H1 (cell line): ENCODE results near the gene SLC7A11. TPM values are rescaled to one million over a fixed set of nuclear protein-coding genes. Genes with fewer than 3 reads are reported as not detected.

ENCODE experiments used
- CTCF ChIA-PET: fragments of 300-600 bp; sonication (Branson Sonifier 250); formaldehyde crosslinking; loops from one replicate; lab custom pipeline; 2021; ENCODE audit not compliant: partially characterized antibody; lab: Charles Lee
- POLR2A ChIA-PET: fragments of 300-600 bp; sonication (Branson Sonifier 250); formaldehyde crosslinking; loops from one replicate; lab custom pipeline; 2021; ENCODE audit warnings: inconsistent platforms; ENCODE audit not compliant: partially characterized antibody; lab: Charles Lee
- DNase-seq, 2 experiments: peaks; one replicate each; pipeline versions ENCODE4 v3.0.0 to v3.0.0-alpha.2; 2010 to 2022; ENCODE audit warnings: low spot score in 2 of 2, low read depth in 1 of 2, mixed read lengths in 1 of 2
- FAIRE-seq: peaks from 2 replicates; lab custom pipeline; 2011; peaks lifted over from hg19 to GRCh38; lab: Jason Lieb, UNC
- H2AFZ ChIP-seq: 2 replicates; pipeline ENCODE4 v1.8.1; 2012; ENCODE audit warnings: low read length, inconsistent platforms
- H2AK5ac ChIP-seq: 2 replicates; pipeline ENCODE4 v1.6.1; 2013; ENCODE audit warnings: low read depth, low read length
- H2BK120ac ChIP-seq: replicated peaks from 2 replicates; pipeline ENCODE3; 2013; ENCODE audit warnings: low read depth, low read length, inconsistent platforms
- H2BK12ac ChIP-seq: 2 replicates; pipeline ENCODE4 v1.6.1; 2013; ENCODE audit warnings: low read depth, low read length
- H2BK15ac ChIP-seq: 2 replicates; pipeline ENCODE4 v1.6.1; 2013; ENCODE audit warnings: low read length
- H2BK20ac ChIP-seq: 2 replicates; pipeline ENCODE4 v1.6.1; 2013; ENCODE audit warnings: low read length
- H2BK5ac ChIP-seq: 2 replicates; pipeline ENCODE4 v1.6.1; 2013; ENCODE audit warnings: low read depth, low read length
- H3K14ac ChIP-seq: 2 replicates; pipeline ENCODE4 v1.6.1; 2013; ENCODE audit warnings: inconsistent platforms; ENCODE audit not compliant: insufficient read length
- H3K18ac ChIP-seq: 2 replicates; pipeline ENCODE4 v1.6.1; 2013; ENCODE audit warnings: low read length; ENCODE audit errors: extremely low read depth
- H3K23ac ChIP-seq: 2 replicates; pipeline ENCODE4 v1.6.1; 2013; ENCODE audit warnings: inconsistent platforms; ENCODE audit not compliant: insufficient read length
- H3K23me2 ChIP-seq: 2 replicates; pipeline ENCODE4 v1.6.1; 2013; ENCODE audit warnings: low read depth, low read length
- H3K27ac ChIP-seq: 2 replicates; pipeline ENCODE4 v1.6.1; 2011; ENCODE audit warnings: low read depth, low read length, inconsistent platforms
- H3K27me3 ChIP-seq, 4 experiments: replicated peaks in 1 of 4; 1 replicate in 1 of 4; 2 replicates in 3 of 4; pipeline versions ENCODE4 v1.6.1 to v1.8.1; 2011 to 2013; ENCODE audit warnings: low read length in 3 of 4, mild to moderate bottlenecking in 3 of 4, inconsistent platforms in 2 of 4, mixed read lengths in 2 of 4, moderate library complexity in 1 of 4; ENCODE audit not compliant: control insufficient read depth in 3 of 4, insufficient read depth in 3 of 4; ENCODE audit errors: extremely low read depth in 1 of 4
- H3K36me3 ChIP-seq, 4 experiments: 2 replicates each; pipeline versions ENCODE4 v1.6.1 to v1.8.1; 2011 to 2013; ENCODE audit warnings: mild to moderate bottlenecking in 4 of 4, low read length in 3 of 4, moderate library complexity in 2 of 4, control low read depth in 1 of 4, inconsistent platforms in 1 of 4; ENCODE audit not compliant: insufficient read depth in 4 of 4, control insufficient read depth in 2 of 4
- H3K4ac ChIP-seq: replicated peaks from 2 replicates; pipeline ENCODE3; 2013; ENCODE audit warnings: low read length, low read depth, mixed read lengths, inconsistent platforms; ENCODE audit not compliant: insufficient read length
- H3K4me1 ChIP-seq, 4 experiments: replicated peaks in 1 of 4; 1 replicate in 1 of 4; 2 replicates in 3 of 4; pipeline versions ENCODE4 v1.6.1 to v1.8.1; 2011 to 2013; ENCODE audit warnings: low read length in 3 of 4, inconsistent platforms in 2 of 4, mixed read lengths in 1 of 4; ENCODE audit not compliant: insufficient read depth in 4 of 4, control insufficient read depth in 3 of 4
- H3K4me2 ChIP-seq, 2 experiments: 2 replicates each; pipeline versions ENCODE4 v1.6.1 to v1.8.1; 2011 to 2013; ENCODE audit warnings: low read depth in 2 of 2, low read length in 2 of 2, control low read depth in 1 of 2, inconsistent platforms in 1 of 2, mild to moderate bottlenecking in 1 of 2; ENCODE audit not compliant: insufficient read depth in 1 of 2
- H3K4me3 ChIP-seq, 4 experiments: fragments of 200-600, 300-600 bp in 1 of 4; sonication (generic), shearing (Covaris generic), sonication (Bioruptor Twin) in 1 of 4; 2 replicates each; pipeline versions ENCODE4 v1.5.1 to v1.8.1; 2011 to 2016; ENCODE audit warnings: low read length in 4 of 4, low read depth in 3 of 4, control low read depth in 2 of 4, inconsistent platforms in 2 of 4, mild to moderate bottlenecking in 2 of 4, mixed read lengths in 1 of 4, moderate library complexity in 1 of 4; ENCODE audit not compliant: insufficient read depth in 2 of 4; ENCODE audit errors: extremely low read depth in 1 of 4
- H3K56ac ChIP-seq: replicated peaks from 2 replicates; pipeline ENCODE3; 2013; ENCODE audit warnings: low read depth, mild to moderate bottlenecking, mixed read lengths, low read length, inconsistent platforms; ENCODE audit not compliant: insufficient read length
- H3K79me1 ChIP-seq: 2 replicates; pipeline ENCODE4 v1.6.1; 2013; ENCODE audit warnings: low read depth, low read length, control low read depth
- H3K79me2 ChIP-seq, 2 experiments: 2 replicates each; pipeline versions ENCODE4 v1.6.1 to v1.8.1; 2012 to 2013; ENCODE audit warnings: low read length in 2 of 2, mild to moderate bottlenecking in 2 of 2, inconsistent platforms in 1 of 2; ENCODE audit not compliant: insufficient read depth in 2 of 2, control insufficient read depth in 1 of 2
- H3K9ac ChIP-seq, 4 experiments: replicated peaks in 1 of 4; 1 replicate in 1 of 4; 2 replicates in 3 of 4; pipeline versions ENCODE4 v1.6.1 to v1.8.1; 2011 to 2013; ENCODE audit warnings: low read depth in 3 of 4, low read length in 3 of 4, control low read depth in 2 of 4, mild to moderate bottlenecking in 2 of 4, moderate library complexity in 2 of 4, inconsistent platforms in 1 of 4; ENCODE audit errors: extremely low read depth in 1 of 4
- H3K9me3 ChIP-seq, 2 experiments: 2 replicates each; pipeline versions ENCODE4 v1.6.1 to v1.8.1; 2012 to 2013; ENCODE audit warnings: mild to moderate bottlenecking in 2 of 2, moderate library complexity in 2 of 2, control low read depth in 1 of 2, inconsistent platforms in 1 of 2, low read depth in 1 of 2, low read length in 1 of 2, mixed read lengths in 1 of 2; ENCODE audit not compliant: insufficient read depth in 2 of 2
- H4K20me1 ChIP-seq, 2 experiments: replicated peaks in 1 of 2; 2 replicates each; pipeline versions ENCODE3 to v1.8.1; 2011 to 2013; ENCODE audit warnings: inconsistent platforms in 2 of 2, low read length in 2 of 2, mild to moderate bottlenecking in 1 of 2; ENCODE audit not compliant: insufficient read depth in 2 of 2, control insufficient read depth in 1 of 2
- H4K5ac ChIP-seq: 2 replicates; pipeline ENCODE4 v1.6.1; 2013; ENCODE audit warnings: low read length, low read depth, mixed read lengths, inconsistent platforms; ENCODE audit not compliant: insufficient read length
- H4K8ac ChIP-seq: 2 replicates; pipeline ENCODE4 v1.8.0; 2013; ENCODE audit warnings: mild to moderate bottlenecking, moderate library complexity, low read length, inconsistent platforms; ENCODE audit not compliant: insufficient read depth; ENCODE audit errors: extremely low read depth
- H4K91ac ChIP-seq: replicated peaks from 2 replicates; pipeline ENCODE3; 2013; ENCODE audit warnings: low read length, mixed read lengths, inconsistent platforms; ENCODE audit not compliant: insufficient read length
- BACH1 ChIP-seq: IDR thresholded peaks from 2 replicates; pipeline ENCODE4 v1.6.1; 2012; ENCODE audit warnings: low read length, improper control_type of control experiment
- BRCA1 ChIP-seq: IDR thresholded peaks from 2 replicates; pipeline ENCODE4 v1.6.1; 2012; ENCODE audit warnings: low read depth, low read length, improper control_type of control experiment
- EP300 ChIP-seq, 2 experiments: IDR thresholded peaks; 1 replicate in 1 of 2; 2 replicates in 1 of 2; pipeline ENCODE4 v1.6.1; 2011 to 2012; ENCODE audit warnings: low read depth in 2 of 2, low read length in 2 of 2, mild to moderate bottlenecking in 2 of 2, borderline replicate concordance in 1 of 2, inconsistent platforms in 1 of 2, moderate library complexity in 1 of 2
- FOSL1 ChIP-seq: IDR thresholded peaks from 2 replicates; pipeline ENCODE4 v1.6.1; 2011; ENCODE audit warnings: mild to moderate bottlenecking, low read depth, low read length, moderate library complexity; ENCODE audit not compliant: insufficient read depth
- HDAC2 ChIP-seq, 2 experiments: fragments of 300-600 bp in 1 of 2; sonication (generic) in 1 of 2; IDR thresholded peaks; 2 replicates each; pipeline ENCODE4 v1.6.1; 2011 to 2012; ENCODE audit warnings: low read depth in 2 of 2, low read length in 2 of 2, mild to moderate bottlenecking in 2 of 2, moderate library complexity in 2 of 2, borderline replicate concordance in 1 of 2, inconsistent platforms in 1 of 2
- KDM1A ChIP-seq: fragments of 200-600, 300-600 bp; sonication (generic); IDR thresholded peaks from 2 replicates; pipeline ENCODE4 v1.7.1; 2016; ENCODE audit warnings: mild to moderate bottlenecking, low read length, borderline replicate concordance
- MAFK ChIP-seq: IDR thresholded peaks from 2 replicates; pipeline ENCODE4 v1.6.1; 2012; ENCODE audit warnings: low read depth, mild to moderate bottlenecking, improper control_type of control experiment, low read length
- SIX5 ChIP-seq: IDR thresholded peaks from 2 replicates; pipeline ENCODE4 v1.6.1; 2011; ENCODE audit warnings: mild to moderate bottlenecking, low read depth, low read length
- SP2 ChIP-seq: IDR thresholded peaks from 2 replicates; pipeline ENCODE4 v1.6.1; 2012; ENCODE audit warnings: mild to moderate bottlenecking, low read length, inconsistent platforms
- SUZ12 ChIP-seq: fragments of 200-600 bp; sonication (generic); IDR thresholded peaks from 2 replicates; pipeline ENCODE4 v1.6.1; 2012; ENCODE audit warnings: mild to moderate bottlenecking, inconsistent platforms, low read length, moderate library complexity, mixed read lengths
- ZNF274 ChIP-seq: IDR thresholded peaks from 2 replicates; pipeline ENCODE4 v1.7.0; 2012; ENCODE audit warnings: low read length, borderline replicate concordance; ENCODE audit errors: extremely low read depth
- WGBS, 2 experiments: shearing (Covaris generic) in 1 of 2; methylation state at CpG; one replicate each; pipeline versions ENCODE4 v1.1.6 to v1.1.7; 2013 to 2015; ENCODE audit warnings: low lambda C conversion rate in 2 of 2, mixed read lengths in 2 of 2, inconsistent platforms in 1 of 2, low coverage in 1 of 2, missing lambda C conversion rate in 1 of 2; ENCODE audit not compliant: insufficient replicate concordance in 2 of 2, insufficient coverage in 1 of 2, insufficient read length in 1 of 2; ENCODE audit errors: extremely low coverage in 1 of 2, missing lambda C conversion rate in 1 of 2; 5-methylcytosine and 5-hydroxymethylcytosine counted together
- polyA plus RNA-seq, 7 experiments: library from polyadenylated mRNA; depleted of rRNA in 3 of 7; stranded (reverse) in 5 of 7; unstranded in 2 of 7; fragments of >200 nt in 5 of 7; fragments of 200-250 nt in 2 of 7; gene quantifications; 1 replicate in 5 of 7; 2 replicates in 1 of 7; 4 replicates in 1 of 7; pipeline versions ENCODE4 v1.2.1 to v1.2.3, GENCODE V29; 2011 to 2013; ENCODE audit warnings: missing spikeins in 2 of 7, mixed read lengths in 2 of 7
- total RNA-seq: library from RNA; stranded (reverse); fragmentation: NEBNext Ultra II Directional; extraction: Animal tissue kit (Norgen Biotek cat#: 25700); gene quantifications from 2 replicates; pipeline ENCODE4 v1.2.1, GENCODE V29; 2021
- TF ChIP-seq, protein P1 (sequence below): IDR thresholded peaks from 2 replicates; pipeline ENCODE4 v1.6.1; 2011; ENCODE audit warnings: low read depth, mild to moderate bottlenecking, low read length; ENCODE audit not compliant: insufficient read depth

The SLC7A11 gene
- total and polyA plus RNA-seq, 2 of the 8 experiments (the other 6 are each of a cell fraction or from before 2014, with no cell fraction given), result 6.6 to 17.0 TPM

DNA sequence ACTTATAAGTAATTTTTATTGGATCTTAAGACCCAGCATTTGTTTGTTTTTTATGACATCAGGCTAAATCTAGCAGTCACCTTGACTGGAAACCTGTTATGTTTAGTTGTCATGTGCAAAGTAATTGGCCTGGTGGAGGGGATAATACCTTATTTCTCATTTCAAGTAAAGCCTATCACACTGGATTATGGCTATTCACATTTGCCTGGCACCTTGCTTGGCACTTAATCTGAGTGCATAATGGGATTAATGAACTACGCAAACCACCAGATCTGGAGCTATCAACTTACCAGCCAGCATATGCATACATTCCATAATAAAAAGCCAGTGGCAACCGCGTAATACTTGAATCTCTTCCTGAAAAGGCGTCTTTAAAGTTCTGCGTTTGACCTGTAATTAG lies 23.2 kb downstream of the SLC7A11 start:
- Histone ChIP-seq H2AK5ac (no peak overlapping the region), H4K91ac (no peak overlapping the region), H3K56ac (no peak overlapping the region), H3K23me2 (no peaks in the 10 kb centered on the region), H3K4me3 (no peak overlapping the region), H2BK5ac (no peak overlapping the region), H3K23ac (no peak overlapping the region), H2BK20ac (no peak overlapping the region), H3K18ac (no peak overlapping the region), H3K36me3 (peaks cover 0 to 57% (median 7%) of the 10 kb centered on the region in 4 experiments; a peak in 4 of 8 replicates), H3K27me3 (no peaks in the 10 kb centered on the region), H2AFZ (no peak overlapping the region), H3K4me2 (no peak overlapping the region), H3K27ac (no peak overlapping the region), H3K4ac (no peak overlapping the region), H3K14ac (no peak overlapping the region), H2BK15ac (no peak overlapping the region), H4K20me1 (no peaks in the 10 kb centered on the region), H3K79me1 (no peaks in the 10 kb centered on the region; the same call in 1 of the 2 replicates), H4K5ac (no peak overlapping the region), H4K8ac (no peak overlapping the region), H3K79me2 (peaks cover 0 to 13% of the 10 kb centered on the region in 2 experiments; a peak in 1 of 4 replicates), H2BK120ac (no peak overlapping the region), H2BK12ac (no peak overlapping the region), H3K4me1 (peaks cover 2 to 25% (median 12%) of the 10 kb centered on the region in 4 experiments; a peak in 5 of 7 replicates), H3K9me3 (no peaks in the 10 kb centered on the region), H3K9ac (no peak overlapping the region)
- DNase-seq (no peak), FAIRE-seq (no peak)
- WGBS, 2 experiments, result 75% methylated on average over 5 of the region's 5 CpGs; no CpG with 5 or more reads in 1 of the 2 experiments
- ChIA-PET POLR2A (interaction anchor here (1.2 kb wide), 2 partner anchors 11 to 24 kb away, joined by 4 read pairs; no protein-coding TSS in a partner anchor), CTCF (interaction anchor here (0.6 to 1.0 kb wide), 2 partner anchors 14 to 32 kb away, joined by 3 to 4 read pairs; no protein-coding TSS in a partner anchor)
- TF ChIP-seq KDM1A (no peak), SUZ12 (no peak), SP2 (no peak), BACH1 (no peak), ZNF274 (no peak), BRCA1 (no peak), EP300 (IDR thresholded peaks at IDR 0.05; ENCODE audit: borderline replicate concordance in 1 of 2, low read depth in 2 of 2, low read length in 2 of 2) (no peak), HDAC2 (IDR thresholded peaks at IDR 0.05; ENCODE audit: borderline replicate concordance in 1 of 2, low read depth in 2 of 2, low read length in 2 of 2) (no peak), FOSL1 (no peak), MAFK (no peak), SIX5 (no peak)
- TF ChIP-seq, protein P1, sequence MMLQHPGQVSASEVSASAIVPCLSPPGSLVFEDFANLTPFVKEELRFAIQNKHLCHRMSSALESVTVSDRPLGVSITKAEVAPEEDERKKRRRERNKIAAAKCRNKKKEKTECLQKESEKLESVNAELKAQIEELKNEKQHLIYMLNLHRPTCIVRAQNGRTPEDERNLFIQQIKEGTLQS, result no peak
